Tibial artery (tissue), 4 donors: ENCODE data around the gene SDK1.

ENCODE experiments used
- DNase-seq, 2 donors: peaks; one replicate each; pipeline ENCODE4 v3.0.0-alpha.2; 2019
- H3K27ac ChIP-seq, 2 donors: fragments of 200-600 bp; sonication (generic) in 1 of 2; 1 replicate in 1 of 2; 2 replicates in 1 of 2; pipeline ENCODE4 v1.5.1; 2018 to 2019; ENCODE audit warnings: mild to moderate bottlenecking in 1 of 2
- H3K27me3 ChIP-seq, 2 donors: fragments of 200-600 bp; sonication (generic) in 1 of 2; one replicate each; pipeline versions ENCODE4 v1.5.1 to v1.6.0; 2016 to 2019
- H3K36me3 ChIP-seq, 3 donors: fragments of 200-600 bp; sonication (generic) in 2 of 3; one replicate each; pipeline ENCODE4 v1.5.1; 2016 to 2019; ENCODE audit warnings: mild to moderate bottlenecking in 2 of 3
- H3K4me1 ChIP-seq, 4 donors: fragments of 200-600 bp; sonication (generic) in 2 of 4; 1 replicate in 3 of 4; 2 replicates in 1 of 4; pipeline ENCODE4 v1.5.1; 2016 to 2019
- H3K4me3 ChIP-seq, 2 donors: fragments of 200-600 bp; sonication (generic) in 1 of 2; 1 replicate in 1 of 2; 2 replicates in 1 of 2; pipeline ENCODE4 v1.5.1; 2018 to 2019; ENCODE audit warnings: mild to moderate bottlenecking in 2 of 2
- H3K9me3 ChIP-seq, 3 donors: fragments of 200-600 bp; sonication (generic) in 1 of 3; one replicate each; pipeline ENCODE4 v1.5.1; 2016 to 2019
- intact Hi-C: fragments of 100-400 bp; cut with DNase I; formaldehyde crosslinking; loops from one replicate; pipeline ENCODE4 v1.15.0; 2023; ENCODE audit warnings: low total_unique reads
- TF ChIP-seq, protein P1 (sequence below), 2 experiments: fragments of 200-600 bp in 1 of 2; fragments of 450-650 bp in 1 of 2; IDR thresholded peaks; one replicate each; pipeline ENCODE4 v1.5.1; 2017 to 2019; ENCODE audit warnings: antibody characterized with exemption in 2 of 2, mild to moderate bottlenecking in 1 of 2, moderate library complexity in 1 of 2

The SDK1 gene

GRCh38 chr7:4163565-4164203, 862.6 kb downstream of the SDK1 start:
- Histone ChIP-seq H3K27me3 (no peaks in the 10 kb centered on the region), H3K4me1 (no peaks in the 10 kb centered on the region), H3K36me3 (peaks cover 0 to 53% (median 22%) of the 10 kb centered on the region in 3 donors), H3K9me3 (no peaks in the 10 kb centered on the region), H3K27ac (no peak overlapping the region), H3K4me3 (no peak overlapping the region)
- intact Hi-C loops = no loop called here
- TF ChIP-seq, protein P1, sequence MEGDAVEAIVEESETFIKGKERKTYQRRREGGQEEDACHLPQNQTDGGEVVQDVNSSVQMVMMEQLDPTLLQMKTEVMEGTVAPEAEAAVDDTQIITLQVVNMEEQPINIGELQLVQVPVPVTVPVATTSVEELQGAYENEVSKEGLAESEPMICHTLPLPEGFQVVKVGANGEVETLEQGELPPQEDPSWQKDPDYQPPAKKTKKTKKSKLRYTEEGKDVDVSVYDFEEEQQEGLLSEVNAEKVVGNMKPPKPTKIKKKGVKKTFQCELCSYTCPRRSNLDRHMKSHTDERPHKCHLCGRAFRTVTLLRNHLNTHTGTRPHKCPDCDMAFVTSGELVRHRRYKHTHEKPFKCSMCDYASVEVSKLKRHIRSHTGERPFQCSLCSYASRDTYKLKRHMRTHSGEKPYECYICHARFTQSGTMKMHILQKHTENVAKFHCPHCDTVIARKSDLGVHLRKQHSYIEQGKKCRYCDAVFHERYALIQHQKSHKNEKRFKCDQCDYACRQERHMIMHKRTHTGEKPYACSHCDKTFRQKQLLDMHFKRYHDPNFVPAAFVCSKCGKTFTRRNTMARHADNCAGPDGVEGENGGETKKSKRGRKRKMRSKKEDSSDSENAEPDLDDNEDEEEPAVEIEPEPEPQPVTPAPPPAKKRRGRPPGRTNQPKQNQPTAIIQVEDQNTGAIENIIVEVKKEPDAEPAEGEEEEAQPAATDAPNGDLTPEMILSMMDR (IDR thresholded peaks at IDR 0.05) = no peak
- no peak for DNase-seq

DNA sequence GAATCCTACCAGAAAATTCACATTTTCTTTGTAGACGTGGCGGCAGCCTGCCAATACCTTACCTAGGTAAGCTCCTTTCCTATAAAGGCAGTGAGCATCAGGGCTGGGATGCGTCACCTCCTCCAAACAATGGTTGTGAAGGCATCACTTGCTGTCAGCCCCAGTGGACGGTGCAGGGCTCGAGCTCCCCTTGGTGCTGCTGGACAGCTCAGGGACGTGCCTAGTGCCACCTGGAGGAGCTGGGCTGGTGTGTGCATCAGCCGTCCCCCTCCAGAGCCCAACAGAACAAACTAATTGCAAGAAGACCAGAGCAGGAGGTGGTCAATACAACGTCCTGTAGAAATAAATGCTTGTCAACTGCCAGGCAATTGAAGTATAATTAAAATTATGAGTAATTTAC, 863.5 kb downstream of the SDK1 start:
- Histone ChIP-seq H3K27me3 (no peaks in the 10 kb centered on the region), H3K4me1 (no peaks in the 10 kb centered on the region), H3K4me3 (no peak overlapping the region), H3K36me3 (peaks cover 0 to 45% (median 22%) of the 10 kb centered on the region in 3 donors), H3K27ac (no peak overlapping the region), H3K9me3 (no peaks in the 10 kb centered on the region)
- intact Hi-C loops = no loop called here
- TF ChIP-seq, protein P1 (IDR thresholded peaks at IDR 0.05) = no peak
- no peak for DNase-seq

- Histone ChIP-seq H3K9me3 (no peaks in the 10 kb centered on the region), H3K4me3 (no peak overlapping the region), H3K4me1 (no peaks in the 10 kb centered on the region), H3K27ac (no peak overlapping the region), H3K36me3 (peaks cover 0 to 33% (median 21%) of the 10 kb centered on the region in 3 donors), H3K27me3 (no peaks in the 10 kb centered on the region)
- intact Hi-C loops = no loop called here
- DNase-seq = no peak
- TF ChIP-seq, protein P1 (IDR thresholded peaks at IDR 0.05) = no peak
Observed at GRCh38 chr7:4166340-4166739, 865.3 kb downstream of the SDK1 start.

DNA sequence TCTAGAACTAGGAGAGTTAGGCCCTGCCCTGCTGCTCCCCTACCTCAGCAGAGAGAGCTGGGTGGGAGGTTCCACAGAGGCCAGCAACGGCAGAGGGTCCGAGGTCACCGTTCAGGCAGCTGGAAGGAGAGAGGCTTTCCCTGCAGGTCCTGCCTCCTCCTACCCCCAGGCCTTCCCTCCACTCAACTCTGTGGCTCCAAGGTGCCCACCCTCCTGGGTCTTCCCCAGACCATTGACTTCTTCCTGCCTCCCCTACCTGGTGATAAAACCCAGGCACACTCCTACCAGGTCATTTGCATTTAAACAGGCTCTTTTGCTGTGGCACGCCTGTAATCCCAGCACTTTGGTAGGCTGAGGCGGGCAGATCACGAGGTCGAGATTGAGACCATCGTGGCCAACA, 865.8 kb downstream of the SDK1 start:
- TF ChIP-seq, protein P1 (IDR thresholded peaks at IDR 0.05) = no peak
- H3K4me3 ChIP-seq = no peak overlapping the region
- H3K27me3 ChIP-seq = no peaks in the 10 kb centered on the region
- intact Hi-C loops = no loop called here
- no peak for DNase-seq
- peaks cover 0 to 28% (median 17%) of the 10 kb centered on the region in 3 donors for H3K36me3 ChIP-seq
- no peaks in the 10 kb centered on the region for H3K4me1 ChIP-seq
- no peak overlapping the region for H3K27ac ChIP-seq
- no peaks in the 10 kb centered on the region for H3K9me3 ChIP-seq

DNA sequence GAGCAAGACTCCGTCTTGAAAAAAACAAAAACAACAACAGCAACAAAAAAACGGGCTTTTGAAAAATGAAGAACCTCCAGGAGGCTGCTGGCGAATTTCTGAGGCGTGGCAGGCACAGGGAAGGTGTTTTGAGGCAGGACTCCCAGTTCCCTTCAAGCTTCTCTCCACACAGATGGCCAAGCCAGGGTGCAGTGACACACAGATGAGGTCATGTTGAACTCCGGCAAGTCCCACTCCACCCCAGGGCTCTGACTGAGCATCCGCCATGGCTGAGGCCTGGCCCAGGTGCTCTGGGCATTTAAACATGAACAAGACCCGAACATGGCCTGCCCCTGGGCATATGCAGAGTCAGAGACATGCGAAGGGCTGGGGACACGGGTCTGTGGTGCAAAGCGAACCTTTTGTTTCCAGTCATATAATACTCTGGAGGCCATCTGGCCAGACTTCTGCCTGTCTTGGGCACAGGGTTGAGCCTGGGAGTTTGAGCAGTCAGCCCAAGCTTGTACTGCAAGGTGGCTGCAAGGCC, 866.4 kb downstream of the SDK1 start:
- Histone ChIP-seq H3K36me3 (peaks cover 0 to 28% (median 14%) of the 10 kb centered on the region in 3 donors), H3K4me1 (no peaks in the 10 kb centered on the region), H3K9me3 (no peaks in the 10 kb centered on the region), H3K27ac (no peak overlapping the region), H3K27me3 (no peaks in the 10 kb centered on the region), H3K4me3 (no peak overlapping the region)
- TF ChIP-seq, protein P1 (IDR thresholded peaks at IDR 0.05) = no peak
- intact Hi-C loops = no loop called here
- DNase-seq = no peak
